HL-60 (cell line): ENCODE data around the gene DLEC1.

Experiments
- DNase-seq, 2 experiments: peaks; one replicate each; pipeline ENCODE4 v3.0.0-alpha.2; 2010 to 2020; ENCODE audit warnings: low read depth in 1 of 2, low spot score in 1 of 2
- H3K27ac ChIP-seq: fragments of 250-450 bp; sonication (Bioruptor Pico); replicated peaks from 2 replicates; pipeline ENCODE4 v1.5.1; 2020; ENCODE audit warnings: mild to moderate bottlenecking, moderate library complexity
- H3K27me3 ChIP-seq: fragments of 250-450 bp; sonication (Bioruptor Pico); 2 replicates; pipeline ENCODE4 v1.5.1; 2021; ENCODE audit warnings: mild to moderate bottlenecking, moderate library complexity; ENCODE audit not compliant: insufficient read depth, poor library complexity, severe bottlenecking
- H3K4me3 ChIP-seq: replicated peaks from 2 replicates; pipeline ENCODE4 v1.5.1; 2011; ENCODE audit warnings: mild to moderate bottlenecking, control low read depth, low read length; ENCODE audit not compliant: insufficient read depth
- CTCF ChIP-seq: IDR thresholded peaks from one replicate; pipeline ENCODE4 v1.5.1; 2011; ENCODE audit warnings: low read length, control low read depth, inconsistent platforms; ENCODE audit not compliant: insufficient read depth
- GABPA ChIP-seq: IDR thresholded peaks from 2 replicates; pipeline ENCODE4 v1.6.1; 2012; ENCODE audit warnings: low read depth
- POLR2AphosphoS5 ChIP-seq: IDR thresholded peaks from 2 replicates; pipeline ENCODE4 v1.6.1; 2012; ENCODE audit warnings: low read depth
- SPI1 ChIP-seq: IDR thresholded peaks from 2 replicates; pipeline ENCODE4 v1.6.1; 2012; ENCODE audit warnings: low read depth, mild to moderate bottlenecking, borderline replicate concordance
- TF ChIP-seq, protein P1 (sequence below): IDR thresholded peaks from 2 replicates; pipeline ENCODE4 v1.6.1; 2012; ENCODE audit warnings: low read depth; ENCODE audit not compliant: insufficient replicate concordance

Gene DLEC1

DNA sequence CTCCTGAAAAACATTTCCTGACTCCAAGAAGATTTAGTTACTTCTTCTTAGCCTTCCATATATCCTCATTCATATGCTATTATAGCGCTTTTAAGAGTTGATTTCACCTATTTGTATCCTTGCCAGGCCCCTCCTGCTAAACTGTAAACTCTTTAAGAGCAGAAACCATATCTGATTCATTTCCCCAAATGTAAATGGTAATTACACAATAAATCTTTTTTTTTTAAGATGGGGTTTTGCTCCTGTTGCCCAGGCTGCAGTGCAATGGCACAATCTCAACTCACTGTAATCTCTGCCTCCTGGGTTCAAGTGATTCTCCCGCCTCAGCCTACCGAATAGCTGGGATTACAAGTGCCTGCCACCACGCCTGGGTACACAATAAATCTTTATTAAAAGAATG, 4.5 kb downstream of the DLEC1 start:
- H3K27me3 ChIP-seq, result peaks cover 5% of the 10 kb centered on the region
- TF ChIP-seq, protein P1, sequence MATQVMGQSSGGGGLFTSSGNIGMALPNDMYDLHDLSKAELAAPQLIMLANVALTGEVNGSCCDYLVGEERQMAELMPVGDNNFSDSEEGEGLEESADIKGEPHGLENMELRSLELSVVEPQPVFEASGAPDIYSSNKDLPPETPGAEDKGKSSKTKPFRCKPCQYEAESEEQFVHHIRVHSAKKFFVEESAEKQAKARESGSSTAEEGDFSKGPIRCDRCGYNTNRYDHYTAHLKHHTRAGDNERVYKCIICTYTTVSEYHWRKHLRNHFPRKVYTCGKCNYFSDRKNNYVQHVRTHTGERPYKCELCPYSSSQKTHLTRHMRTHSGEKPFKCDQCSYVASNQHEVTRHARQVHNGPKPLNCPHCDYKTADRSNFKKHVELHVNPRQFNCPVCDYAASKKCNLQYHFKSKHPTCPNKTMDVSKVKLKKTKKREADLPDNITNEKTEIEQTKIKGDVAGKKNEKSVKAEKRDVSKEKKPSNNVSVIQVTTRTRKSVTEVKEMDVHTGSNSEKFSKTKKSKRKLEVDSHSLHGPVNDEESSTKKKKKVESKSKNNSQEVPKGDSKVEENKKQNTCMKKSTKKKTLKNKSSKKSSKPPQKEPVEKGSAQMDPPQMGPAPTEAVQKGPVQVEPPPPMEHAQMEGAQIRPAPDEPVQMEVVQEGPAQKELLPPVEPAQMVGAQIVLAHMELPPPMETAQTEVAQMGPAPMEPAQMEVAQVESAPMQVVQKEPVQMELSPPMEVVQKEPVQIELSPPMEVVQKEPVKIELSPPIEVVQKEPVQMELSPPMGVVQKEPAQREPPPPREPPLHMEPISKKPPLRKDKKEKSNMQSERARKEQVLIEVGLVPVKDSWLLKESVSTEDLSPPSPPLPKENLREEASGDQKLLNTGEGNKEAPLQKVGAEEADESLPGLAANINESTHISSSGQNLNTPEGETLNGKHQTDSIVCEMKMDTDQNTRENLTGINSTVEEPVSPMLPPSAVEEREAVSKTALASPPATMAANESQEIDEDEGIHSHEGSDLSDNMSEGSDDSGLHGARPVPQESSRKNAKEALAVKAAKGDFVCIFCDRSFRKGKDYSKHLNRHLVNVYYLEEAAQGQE, result no peak
- H3K27ac ChIP-seq, result no peak overlapping the region
- no peak overlapping the region for H3K4me3 ChIP-seq
- no peak for DNase-seq

- TF ChIP-seq GABPA (no peak), CTCF (no peak), POLR2AphosphoS5 (no peak)
- TF ChIP-seq, protein P1, result no peak
- Histone ChIP-seq H3K4me3 (no peak overlapping the region), H3K27ac (no peak overlapping the region), H3K27me3 (peaks cover 5% of the 10 kb centered on the region)
- no peak for DNase-seq
Measured at GRCh38 chr3:38046027-38046426, 7.0 kb downstream of the DLEC1 start.

DNA sequence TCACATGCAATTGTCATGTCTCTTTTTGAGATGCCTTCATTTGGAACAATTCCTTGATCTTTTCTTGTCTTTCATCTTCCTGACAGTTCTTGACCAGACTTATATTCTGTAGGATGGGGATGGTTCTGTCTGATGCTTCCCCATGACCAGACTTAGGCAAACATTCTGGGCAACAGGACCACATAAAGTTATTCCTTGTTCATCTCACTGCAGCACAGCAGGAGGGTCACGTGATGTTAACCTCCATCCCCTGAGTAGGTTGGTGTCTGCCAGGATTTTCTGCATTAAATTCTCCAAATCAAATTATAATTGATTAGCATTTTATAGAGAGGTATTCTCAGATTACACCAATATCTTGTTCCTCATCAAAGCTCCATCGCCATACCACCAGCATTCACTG, 7.8 kb downstream of the DLEC1 start:
- no peak for DNase-seq
- TF ChIP-seq GABPA (no peak), POLR2AphosphoS5 (no peak), CTCF (no peak), SPI1 (no peak)
- TF ChIP-seq, protein P1, result no peak
- H3K4me3 ChIP-seq, result no peak overlapping the region

GRCh38 chr3:38047896-38048295, 8.9 kb downstream of the DLEC1 start:
- TF ChIP-seq SPI1 (no peak), GABPA (no peak), POLR2AphosphoS5 (no peak), CTCF (no peak)
- TF ChIP-seq, protein P1, result no peak
- Histone ChIP-seq H3K4me3 (no peak overlapping the region), H3K27ac (no peak overlapping the region), H3K27me3 (peaks cover 5% of the 10 kb centered on the region)
- DNase-seq, result no peak

More for the DNA sequence above, 7.8 kb downstream of the DLEC1 start:
- peaks cover 5% of the 10 kb centered on the region for H3K27me3 ChIP-seq
- H3K27ac ChIP-seq, result no peak overlapping the region
